PC-9 (cell line): ENCODE measurements around the gene PLEKHA7. TPM values are rescaled to one million over a fixed set of nuclear protein-coding genes. Genes with fewer than 3 reads are reported as not detected.

Experiments
- BruUV-seq: library from RNA; stranded (reverse); fragments of 400-500 nt; replicated peaks from 2 replicates; lab custom pipeline; 2021; lab: Mats Ljungman, UMichigan
- CTCF ChIA-PET: fragments of 300-600 bp; sonication (Branson Sonifier 250); formaldehyde crosslinking; loops from one replicate; lab custom pipeline; 2022; ENCODE audit warnings: antibody characterized with exemption; lab: Charles Lee
- POLR2A ChIA-PET: fragments of 300-600 bp; sonication (Branson Sonifier 250); formaldehyde crosslinking; loops from one replicate; lab custom pipeline; 2022; ENCODE audit warnings: antibody characterized with exemption; ENCODE audit not compliant: unreplicated experiment; lab: Charles Lee
- DNase-seq, 2 experiments: peaks; one replicate each; pipeline versions ENCODE4 v3.0.0 to v3.0.0-alpha.2; 2015 to 2022; ENCODE audit warnings: mixed read lengths in 1 of 2
- H2AFZ ChIP-seq: fragments of 200-600 bp; sonication (generic); 2 replicates; pipeline ENCODE4 v1.8.1; 2017; ENCODE audit warnings: antibody characterized with exemption
- H3F3A ChIP-seq: fragments of 200-600 bp; sonication (generic); 2 replicates; pipeline ENCODE4 v1.8.1; 2017; ENCODE audit warnings: antibody characterized with exemption, mild to moderate bottlenecking, low read depth; ENCODE audit not compliant: insufficient read depth
- H3K27ac ChIP-seq: fragments of 200-600 bp; sonication (generic); 2 replicates; pipeline ENCODE4 v1.6.1; 2016; ENCODE audit warnings: mixed run types
- H3K27me3 ChIP-seq: fragments of 200-600 bp; sonication (generic); 2 replicates; pipeline ENCODE4 v1.6.1; 2016; ENCODE audit warnings: low read depth, mixed run types; ENCODE audit not compliant: insufficient read depth
- H3K36me3 ChIP-seq: fragments of 200-600 bp; sonication (generic); 2 replicates; pipeline ENCODE4 v1.6.1; 2016; ENCODE audit warnings: low read depth, mixed run types
- H3K4me1 ChIP-seq: fragments of 200-600 bp; sonication (generic); replicated peaks from 2 replicates; pipeline ENCODE4 v1.6.1; 2016; ENCODE audit warnings: mixed run types; ENCODE audit not compliant: insufficient read depth
- H3K4me2 ChIP-seq: fragments of 200-600 bp; sonication (generic); 2 replicates; pipeline ENCODE4 v1.6.1; 2017; ENCODE audit warnings: mixed run types
- H3K4me3 ChIP-seq: fragments of 200-600 bp; sonication (generic); 2 replicates; pipeline ENCODE4 v1.6.1; 2016; ENCODE audit warnings: mixed run types
- H3K79me2 ChIP-seq: fragments of 200-600 bp; sonication (generic); 2 replicates; pipeline ENCODE4 v1.6.1; 2017; ENCODE audit warnings: low read depth, mixed run types
- H3K9me2 ChIP-seq: fragments of 200-600 bp; sonication (generic); 2 replicates; pipeline ENCODE4 v1.8.1; 2017; ENCODE audit warnings: mild to moderate bottlenecking; ENCODE audit not compliant: insufficient read depth
- H3K9me3 ChIP-seq: fragments of 200-600 bp; sonication (generic); 2 replicates; pipeline ENCODE4 v1.8.1; 2016; ENCODE audit warnings: low read depth; ENCODE audit not compliant: insufficient read depth
- H4K20me1 ChIP-seq: fragments of 200-600 bp; sonication (generic); 2 replicates; pipeline ENCODE4 v1.8.1; 2017; ENCODE audit not compliant: insufficient read depth
- EZH2 ChIP-seq: fragments of 200-600 bp; sonication (generic); IDR thresholded peaks from 2 replicates; pipeline ENCODE4 v1.8.0; 2017; ENCODE audit warnings: antibody characterized with exemption, low read depth
- intact Hi-C: fragments of 100-400 bp; cut with micrococcal nuclease; formaldehyde crosslinking; loops from one replicate; pipeline ENCODE4 v1.10.0; 2022; ENCODE audit not compliant: unreplicated experiment
- total RNA-seq: library from RNA; stranded (reverse); gene quantifications from 2 replicates; pipeline ENCODE4 v1.2.3, GENCODE V29; 2021
- TF ChIP-seq, protein P1 (sequence below): fragments of 200-600 bp; sonication (generic); conservative IDR thresholded peaks from 2 replicates; pipeline ENCODE4 v1.6.1; 2017; ENCODE audit warnings: mixed run types, antibody characterized with exemption, mild to moderate bottlenecking, moderate library complexity

Gene PLEKHA7
- total RNA-seq, 1 experiment from 2014 or later: 26.9 TPM

DNA sequence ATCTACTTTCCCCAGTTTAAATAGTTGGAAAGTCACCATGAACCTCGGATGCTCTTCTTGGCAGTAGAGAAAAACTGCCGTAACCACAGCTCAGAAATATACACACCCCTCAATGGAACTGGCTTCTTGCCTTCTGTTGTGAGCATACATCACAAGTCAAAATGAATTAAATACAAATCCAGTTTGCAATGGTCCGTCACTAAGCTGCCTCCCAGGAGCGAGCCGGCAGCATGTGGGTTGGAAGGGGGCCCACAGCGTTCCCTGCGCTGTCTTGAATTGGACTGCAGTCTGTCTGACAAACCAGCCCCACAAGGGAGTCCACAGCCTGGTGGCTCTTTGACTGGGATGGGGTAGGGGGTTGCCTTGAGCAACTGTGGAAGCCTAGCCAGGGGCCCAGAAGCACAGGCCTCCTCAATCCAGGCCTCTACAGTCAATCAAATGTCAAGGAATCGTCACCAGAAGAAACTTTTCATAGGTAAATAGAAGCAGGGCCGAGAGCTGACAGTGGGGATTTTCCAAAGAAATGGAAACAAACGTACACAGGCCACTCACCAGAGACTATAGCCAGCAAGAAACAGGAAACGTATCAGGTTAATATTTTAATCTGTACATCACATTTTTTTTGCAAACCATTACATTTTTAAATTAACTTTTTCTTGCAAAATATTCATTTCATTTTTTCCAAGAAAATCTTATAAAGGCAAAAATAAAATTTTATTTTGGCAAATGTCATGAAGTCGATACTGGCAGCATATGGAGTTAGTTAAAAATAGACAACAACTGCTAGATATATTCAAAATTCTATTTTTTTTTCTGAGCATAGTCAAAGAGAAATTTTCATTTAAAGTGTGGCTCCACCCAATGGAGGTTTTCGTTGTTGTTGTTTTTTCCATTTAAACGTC is 237.3 kb downstream of the PLEKHA7 start:
- no TSS peak for BruUV-seq
- Histone ChIP-seq H3K36me3 (no peaks in the 10 kb centered on the region), H3K9me2 (no peaks in the 10 kb centered on the region), H4K20me1 (no peaks in the 10 kb centered on the region), H3K79me2 (no peaks in the 10 kb centered on the region), H3F3A (no peaks in the 10 kb centered on the region), H3K4me1 (peaks cover 7% of the 10 kb centered on the region), H3K4me2 (no peak overlapping the region), H3K27ac (no peak overlapping the region), H3K9me3 (no peaks in the 10 kb centered on the region), H3K4me3 (no peak overlapping the region), H3K27me3 (no peaks in the 10 kb centered on the region), H2AFZ (no peak overlapping the region)
- intact Hi-C loops: no loop called here
- POLR2A ChIA-PET: no interaction called here
- CTCF ChIA-PET: no interaction called here
- TF ChIP-seq EZH2: no peak
- TF ChIP-seq, protein P1, sequence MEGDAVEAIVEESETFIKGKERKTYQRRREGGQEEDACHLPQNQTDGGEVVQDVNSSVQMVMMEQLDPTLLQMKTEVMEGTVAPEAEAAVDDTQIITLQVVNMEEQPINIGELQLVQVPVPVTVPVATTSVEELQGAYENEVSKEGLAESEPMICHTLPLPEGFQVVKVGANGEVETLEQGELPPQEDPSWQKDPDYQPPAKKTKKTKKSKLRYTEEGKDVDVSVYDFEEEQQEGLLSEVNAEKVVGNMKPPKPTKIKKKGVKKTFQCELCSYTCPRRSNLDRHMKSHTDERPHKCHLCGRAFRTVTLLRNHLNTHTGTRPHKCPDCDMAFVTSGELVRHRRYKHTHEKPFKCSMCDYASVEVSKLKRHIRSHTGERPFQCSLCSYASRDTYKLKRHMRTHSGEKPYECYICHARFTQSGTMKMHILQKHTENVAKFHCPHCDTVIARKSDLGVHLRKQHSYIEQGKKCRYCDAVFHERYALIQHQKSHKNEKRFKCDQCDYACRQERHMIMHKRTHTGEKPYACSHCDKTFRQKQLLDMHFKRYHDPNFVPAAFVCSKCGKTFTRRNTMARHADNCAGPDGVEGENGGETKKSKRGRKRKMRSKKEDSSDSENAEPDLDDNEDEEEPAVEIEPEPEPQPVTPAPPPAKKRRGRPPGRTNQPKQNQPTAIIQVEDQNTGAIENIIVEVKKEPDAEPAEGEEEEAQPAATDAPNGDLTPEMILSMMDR: no peak
- DNase-seq: no peak

DNA sequence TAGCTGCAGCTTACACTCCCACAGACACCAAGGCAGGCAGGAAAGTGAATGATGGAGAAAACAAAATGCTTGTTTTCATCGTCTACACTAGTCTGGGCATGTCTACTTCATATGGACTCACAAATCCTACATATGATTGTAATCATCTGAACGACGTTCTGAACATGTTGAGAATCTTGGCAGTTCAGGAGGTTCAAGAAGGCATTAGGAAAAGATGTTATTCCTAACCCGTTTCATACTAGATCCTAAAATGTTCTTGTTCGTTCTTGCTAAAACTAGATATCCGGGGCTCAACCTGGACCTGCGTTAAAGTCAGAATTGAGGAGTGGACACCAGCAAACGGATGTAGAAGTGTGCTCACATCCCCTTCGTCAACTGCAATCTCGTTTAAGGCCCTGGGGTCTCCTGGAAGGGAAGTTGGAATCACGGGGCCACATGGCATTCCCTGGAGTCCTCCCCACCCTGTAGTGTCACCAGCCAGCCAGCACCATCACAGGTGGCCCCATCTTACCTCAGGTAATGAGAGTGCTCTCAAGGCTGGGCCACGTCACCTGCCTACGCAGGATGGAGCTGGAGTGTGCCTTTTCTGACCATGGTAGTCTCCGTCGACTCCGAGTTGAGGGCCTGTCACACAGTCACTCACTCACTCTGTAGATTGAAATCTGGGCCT is 238.5 kb downstream of the PLEKHA7 start:
- no peaks in the 10 kb centered on the region for H4K20me1 ChIP-seq
- DNase-seq: no peak
- H3K9me2 ChIP-seq: no peaks in the 10 kb centered on the region
- H3K27ac ChIP-seq: no peak overlapping the region
- no peaks in the 10 kb centered on the region for H3K9me3 ChIP-seq
- no peak overlapping the region for H3K4me2 ChIP-seq
- no peak overlapping the region for H3K4me3 ChIP-seq
- no peaks in the 10 kb centered on the region for H3K27me3 ChIP-seq
- ChIA-PET CTCF (no interaction called here), POLR2A (no interaction called here)
- intact Hi-C loops: no loop called here
- no peaks in the 10 kb centered on the region for H3K36me3 ChIP-seq
- no TSS peak for BruUV-seq
- TF ChIP-seq EZH2: no peak
- H3K4me1 ChIP-seq: peaks cover 7% of the 10 kb centered on the region
- no peaks in the 10 kb centered on the region for H3F3A ChIP-seq
- no peak overlapping the region for H2AFZ ChIP-seq
- H3K79me2 ChIP-seq: no peaks in the 10 kb centered on the region

DNA sequence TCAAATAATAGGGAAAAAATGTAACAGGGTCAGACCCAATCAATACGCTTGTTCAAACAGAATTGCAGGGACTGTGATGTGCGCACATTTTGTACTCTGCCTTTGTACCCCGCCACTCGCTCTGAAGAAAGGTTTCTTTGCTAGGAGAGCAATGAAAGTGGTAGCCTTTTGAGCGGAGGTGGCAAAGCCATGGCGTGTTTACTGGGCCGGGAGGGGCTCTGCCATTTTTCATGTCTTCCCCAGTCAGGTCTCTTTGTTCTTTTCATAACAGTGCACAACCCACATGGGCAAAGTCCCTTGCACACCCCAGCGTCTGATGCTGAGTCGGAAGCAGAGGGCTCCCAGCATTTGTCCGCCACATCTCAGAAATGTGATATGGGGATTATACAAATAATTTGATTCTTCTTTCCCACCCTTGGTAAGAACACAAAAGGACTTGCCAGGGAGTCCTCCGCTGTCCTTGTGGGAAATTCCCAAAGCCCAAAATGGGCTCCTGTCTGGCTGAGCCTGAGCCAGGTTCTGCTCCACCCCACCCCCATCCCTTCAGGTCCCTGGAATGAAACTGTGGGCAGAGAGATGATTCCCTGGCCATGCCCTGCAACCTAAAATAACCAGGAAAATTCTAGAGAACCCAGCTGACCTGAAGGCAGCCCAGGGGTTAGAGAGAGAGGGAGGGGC is 239.1 kb downstream of the PLEKHA7 start:
- H3K4me3 ChIP-seq: no peak overlapping the region
- H4K20me1 ChIP-seq: no peaks in the 10 kb centered on the region
- no peak overlapping the region for H2AFZ ChIP-seq
- intact Hi-C loops: no loop called here
- H3K36me3 ChIP-seq: no peaks in the 10 kb centered on the region
- CTCF ChIA-PET: no interaction called here
- no TSS peak for BruUV-seq
- no peaks in the 10 kb centered on the region for H3F3A ChIP-seq
- no peaks in the 10 kb centered on the region for H3K9me2 ChIP-seq
- H3K79me2 ChIP-seq: no peaks in the 10 kb centered on the region
- no peaks in the 10 kb centered on the region for H3K9me3 ChIP-seq
- H3K27me3 ChIP-seq: no peaks in the 10 kb centered on the region
- no peak overlapping the region for H3K4me2 ChIP-seq
- POLR2A ChIA-PET: no interaction called here
- no peak overlapping the region for H3K27ac ChIP-seq
- DNase-seq: no peak
- peaks cover 7% of the 10 kb centered on the region for H3K4me1 ChIP-seq
- TF ChIP-seq, protein P1: no peak
- TF ChIP-seq EZH2: no peak
